HG03095 (cell line): ENCODE measurements around the gene BLACAT1.
"Not testable (repeated sequence)": the region's sequence is repeated elsewhere in the genome, so short reads cannot be mapped to it uniquely, and the experiment has no call there.

ENCODE experiments used
- ATAC-seq: cut with Tn5 transposase; IDR thresholded peaks from one replicate; pipeline ENCODE4 v1.9.1; 2021; ENCODE audit warnings: moderate library complexity; ENCODE audit not compliant: unreplicated experiment

Gene BLACAT1

DNA sequence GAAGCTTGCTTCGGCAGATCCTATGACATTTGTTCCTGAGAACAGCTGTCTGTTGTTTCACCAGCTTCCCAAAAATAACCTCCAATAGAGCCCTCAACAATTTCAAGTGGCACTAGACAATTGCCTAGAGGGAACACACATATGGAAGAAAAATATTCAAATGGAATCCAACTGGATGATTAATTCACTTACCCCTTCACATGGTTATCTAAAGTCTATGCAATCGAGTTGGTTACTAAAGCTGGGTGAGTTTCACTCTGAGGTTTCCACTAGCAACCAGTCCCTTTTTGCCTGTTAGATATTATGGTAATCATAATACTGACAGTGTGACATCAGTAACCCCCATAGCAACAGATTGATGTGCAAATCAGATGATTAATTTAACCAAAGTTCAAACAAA lies 34.0 kb downstream of the BLACAT1 start, which contains the start of gene LEMD1:
TSS of gene LEMD1 (minus strand) at position 259 of the 400 bp plus-strand sequence. CDS start 1,520 bp downstream, outside the sequence.
- ATAC-seq = no peak

DNA sequence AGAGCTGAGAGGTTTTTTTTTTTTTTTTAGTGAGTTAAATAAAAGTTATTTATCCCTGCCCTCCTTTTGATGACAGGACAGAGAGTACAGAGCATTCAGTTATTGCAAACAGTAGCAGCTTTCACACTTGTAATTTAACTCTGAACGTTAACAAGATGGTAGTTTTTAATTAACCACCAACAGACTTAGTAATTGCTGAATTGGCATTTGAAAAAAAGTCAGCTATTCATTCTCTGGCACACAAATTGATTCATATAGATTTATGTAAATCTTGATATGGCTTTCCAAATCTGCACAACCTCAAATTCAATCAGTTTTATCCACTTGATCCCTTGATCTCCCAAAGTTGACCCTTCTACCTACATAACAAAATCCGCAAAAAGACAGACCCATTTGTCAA lies 34.9 kb downstream of the BLACAT1 start:
- no peak for ATAC-seq

DNA sequence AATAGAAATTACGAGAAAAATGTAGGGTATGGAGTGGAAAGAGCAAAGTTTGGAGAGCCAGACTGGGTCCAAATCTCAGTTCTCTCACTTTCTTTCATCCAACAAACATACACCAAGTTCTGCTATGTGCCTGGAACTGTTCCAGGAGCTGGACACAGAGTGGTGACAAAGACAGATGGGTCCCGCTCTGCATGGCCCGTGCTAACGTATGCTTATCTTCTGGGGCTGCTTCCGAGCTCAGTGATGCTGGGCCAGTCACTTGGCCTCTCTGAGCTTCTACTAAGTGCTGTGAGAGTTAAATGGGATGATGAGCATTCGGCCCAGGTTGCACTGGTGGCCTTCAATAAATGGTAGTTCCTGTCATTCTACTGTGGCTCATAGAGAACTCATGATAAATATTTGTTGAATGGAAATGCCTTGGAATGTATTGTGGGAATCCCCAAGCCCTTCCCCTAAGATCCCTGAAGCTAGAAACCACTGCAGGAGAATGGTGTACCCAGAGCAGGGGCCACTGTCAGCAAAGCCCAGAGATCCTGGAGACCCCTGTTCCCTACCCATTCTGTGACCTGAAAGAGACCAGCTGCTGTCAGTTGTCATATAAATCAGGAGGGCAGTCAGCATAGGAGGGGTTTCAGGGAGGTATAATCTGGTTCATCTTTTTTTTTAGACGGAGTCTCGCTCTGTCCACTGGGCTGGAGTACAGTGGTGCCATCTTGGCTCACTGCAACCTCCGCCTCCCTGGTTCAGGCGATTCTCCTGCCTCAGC lies 37.8 kb downstream of the BLACAT1 start:
- no peak for ATAC-seq

GRCh38 chr1:205416322-205416721 lies 39.5 kb downstream of the BLACAT1 start:
- no peak for ATAC-seq

DNA sequence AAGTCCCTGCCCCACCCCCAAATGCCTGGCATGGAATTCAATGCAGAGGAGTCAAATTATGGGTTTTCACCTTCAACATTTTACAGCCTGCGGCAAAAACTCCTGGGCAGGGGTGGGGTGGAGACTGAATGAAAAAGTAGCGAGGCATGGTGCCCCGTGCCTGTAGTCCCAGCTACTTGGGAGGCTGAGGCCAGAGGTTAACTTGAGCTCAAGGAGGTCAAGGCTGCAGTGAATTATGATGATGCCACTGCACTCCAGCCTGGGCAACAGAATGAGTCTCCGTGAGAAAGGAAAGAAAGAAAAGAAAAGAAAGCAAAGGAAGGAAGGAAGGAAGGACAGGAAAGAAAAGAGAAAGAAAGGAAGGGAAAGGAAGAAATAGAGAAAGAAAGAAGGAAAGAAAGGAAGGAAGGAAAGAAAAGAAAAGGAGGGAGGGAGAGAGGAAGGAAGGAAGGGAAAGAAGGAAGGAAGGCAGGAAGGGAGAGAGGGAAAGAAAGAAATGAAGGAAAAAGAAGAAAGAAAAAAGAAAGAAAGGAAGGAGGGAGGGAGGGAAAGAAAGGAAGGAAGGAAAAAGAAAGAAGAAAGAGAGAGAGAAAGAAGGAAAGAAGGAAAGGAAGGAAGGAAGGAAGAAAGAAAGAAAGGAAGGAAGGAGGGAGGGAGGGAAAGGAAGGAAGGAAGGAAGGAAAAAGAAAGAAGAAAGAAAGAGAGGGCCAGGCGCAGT lies 45.1 kb downstream of the BLACAT1 start:
- ATAC-seq = no peak

DNA sequence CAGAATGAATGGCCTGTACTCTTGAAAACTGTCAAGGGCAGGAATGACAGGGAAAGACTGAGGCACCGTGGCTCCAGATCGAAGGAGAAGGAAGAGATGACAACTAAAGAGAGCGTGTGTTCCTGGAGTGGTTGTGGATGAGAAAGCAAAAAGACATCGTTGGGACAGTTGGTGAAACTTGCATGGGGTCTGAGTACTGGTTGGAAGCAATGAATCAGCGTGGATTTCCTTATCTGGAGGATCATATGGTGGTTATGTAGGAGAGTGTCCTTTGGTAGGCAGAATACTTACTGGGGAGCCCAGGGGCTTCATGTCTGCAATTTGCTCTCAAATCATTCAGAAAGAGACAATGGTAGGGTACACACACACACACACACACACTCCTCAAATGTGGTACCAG lies 47.9 kb downstream of the BLACAT1 start:
- no peak for ATAC-seq

GRCh38 chr1:205406252-205406651 lies 49.6 kb downstream of the BLACAT1 start:
- ATAC-seq = not testable (repeated sequence)
